C4-2B (cell line): Measurements from ENCODE around the gene EPN1.
"Not testable (repeated sequence)": the region's sequence is repeated elsewhere in the genome, so short reads cannot be mapped to it uniquely, and the experiment has no call there.

Experiments used
- H3K27ac ChIP-seq: fragments of 450-650 bp; 2 replicates; pipeline ENCODE4 v1.5.1; 2017
- ZFX ChIP-seq: fragments of 450-650 bp; IDR thresholded peaks from 2 replicates; pipeline ENCODE4 v1.6.1; 2017
- TF ChIP-seq, protein P1 (sequence below): fragments of 450-650 bp; conservative IDR thresholded peaks from 2 replicates; pipeline ENCODE4 v1.5.1; 2017; ENCODE audit warnings: mild to moderate bottlenecking

EPN1 gene

DNA sequence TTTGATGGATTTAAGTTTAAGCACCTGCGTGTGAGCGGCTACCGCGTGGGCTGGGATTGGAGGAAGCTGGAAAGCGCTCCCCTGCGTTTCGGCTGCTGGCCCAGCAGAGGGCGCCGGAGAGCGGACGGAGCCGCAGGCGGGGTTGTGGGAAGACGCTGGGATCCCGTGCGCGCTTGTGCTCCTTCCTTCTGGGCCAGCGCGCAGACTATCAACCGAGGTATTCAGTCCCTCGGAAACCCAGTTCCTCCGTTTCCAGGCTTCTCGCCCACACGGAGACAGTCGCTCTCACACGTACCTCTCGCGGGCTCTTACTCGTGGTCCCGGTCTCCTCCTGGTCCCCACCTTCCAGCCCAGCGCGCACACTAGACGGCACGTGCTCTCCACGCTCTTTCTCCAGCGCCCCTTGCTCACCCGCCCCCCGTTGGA lies 28.8 kb downstream of the EPN1 start:
- H3K27ac ChIP-seq, result no peak overlapping the region
- TF ChIP-seq ZFX, result no peak
- TF ChIP-seq, protein P1, sequence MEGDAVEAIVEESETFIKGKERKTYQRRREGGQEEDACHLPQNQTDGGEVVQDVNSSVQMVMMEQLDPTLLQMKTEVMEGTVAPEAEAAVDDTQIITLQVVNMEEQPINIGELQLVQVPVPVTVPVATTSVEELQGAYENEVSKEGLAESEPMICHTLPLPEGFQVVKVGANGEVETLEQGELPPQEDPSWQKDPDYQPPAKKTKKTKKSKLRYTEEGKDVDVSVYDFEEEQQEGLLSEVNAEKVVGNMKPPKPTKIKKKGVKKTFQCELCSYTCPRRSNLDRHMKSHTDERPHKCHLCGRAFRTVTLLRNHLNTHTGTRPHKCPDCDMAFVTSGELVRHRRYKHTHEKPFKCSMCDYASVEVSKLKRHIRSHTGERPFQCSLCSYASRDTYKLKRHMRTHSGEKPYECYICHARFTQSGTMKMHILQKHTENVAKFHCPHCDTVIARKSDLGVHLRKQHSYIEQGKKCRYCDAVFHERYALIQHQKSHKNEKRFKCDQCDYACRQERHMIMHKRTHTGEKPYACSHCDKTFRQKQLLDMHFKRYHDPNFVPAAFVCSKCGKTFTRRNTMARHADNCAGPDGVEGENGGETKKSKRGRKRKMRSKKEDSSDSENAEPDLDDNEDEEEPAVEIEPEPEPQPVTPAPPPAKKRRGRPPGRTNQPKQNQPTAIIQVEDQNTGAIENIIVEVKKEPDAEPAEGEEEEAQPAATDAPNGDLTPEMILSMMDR, result peak; percentile 78

DNA sequence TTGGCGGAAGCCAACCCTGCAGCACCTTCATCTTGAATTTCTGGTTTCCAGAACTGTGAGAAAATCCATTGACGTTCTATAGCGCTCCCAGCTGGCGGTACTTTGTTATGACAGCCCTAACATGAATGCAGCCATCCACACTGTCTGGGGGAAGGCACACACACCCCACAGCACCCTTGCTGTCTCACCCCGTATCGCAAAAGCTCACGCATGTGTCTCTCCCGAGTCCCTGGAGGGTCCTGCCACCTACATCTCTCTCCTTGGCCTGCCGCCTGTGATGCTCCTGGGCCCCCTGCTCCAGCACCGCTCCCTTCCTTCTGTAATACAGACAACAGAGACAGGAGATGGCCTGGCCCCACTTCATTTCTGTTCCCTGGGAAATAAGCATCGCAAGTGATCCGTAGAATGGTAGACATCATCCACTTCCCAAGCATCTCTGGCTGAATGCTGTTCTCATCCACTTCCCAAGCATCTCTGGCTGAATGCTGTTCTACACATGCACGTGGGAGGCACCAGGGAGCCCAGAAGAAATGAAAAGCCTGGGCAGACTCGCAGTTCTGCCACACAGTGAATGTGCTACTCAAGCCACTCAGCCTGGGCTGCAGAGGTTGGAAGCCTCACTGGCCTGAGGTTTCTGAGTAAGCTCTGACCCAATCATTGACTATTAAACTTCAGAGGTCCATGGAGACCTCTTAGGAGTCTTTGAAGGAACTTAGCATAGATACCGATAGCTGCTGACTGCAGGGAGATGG lies 29.6 kb downstream of the EPN1 start:
- TF ChIP-seq, protein P1, result no peak
- H3K27ac ChIP-seq, result no peak overlapping the region

DNA sequence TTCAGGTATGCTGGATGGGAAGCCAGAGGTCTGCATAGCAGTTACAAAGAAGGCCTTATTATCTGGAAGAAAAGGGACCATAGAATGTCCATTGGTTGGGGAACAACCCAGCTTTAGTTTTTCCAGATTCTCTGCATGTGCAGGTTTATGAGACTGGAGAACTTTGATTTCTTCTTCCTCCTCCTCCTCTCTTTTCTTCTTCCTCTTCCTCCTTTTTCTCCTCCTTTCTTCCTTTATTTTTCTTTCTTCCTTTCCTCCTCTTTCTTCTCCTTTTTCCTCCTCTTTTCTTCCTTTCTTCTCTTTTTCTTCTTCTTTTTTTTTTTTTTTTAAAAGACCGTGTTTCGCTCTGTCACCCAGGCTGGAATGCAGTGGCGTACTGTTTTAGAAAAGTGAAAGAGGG lies 30.9 kb downstream of the EPN1 start:
- no peak for TF ChIP-seq ZFX
- TF ChIP-seq, protein P1, result no peak
- H3K27ac ChIP-seq, result no peak overlapping the region

DNA sequence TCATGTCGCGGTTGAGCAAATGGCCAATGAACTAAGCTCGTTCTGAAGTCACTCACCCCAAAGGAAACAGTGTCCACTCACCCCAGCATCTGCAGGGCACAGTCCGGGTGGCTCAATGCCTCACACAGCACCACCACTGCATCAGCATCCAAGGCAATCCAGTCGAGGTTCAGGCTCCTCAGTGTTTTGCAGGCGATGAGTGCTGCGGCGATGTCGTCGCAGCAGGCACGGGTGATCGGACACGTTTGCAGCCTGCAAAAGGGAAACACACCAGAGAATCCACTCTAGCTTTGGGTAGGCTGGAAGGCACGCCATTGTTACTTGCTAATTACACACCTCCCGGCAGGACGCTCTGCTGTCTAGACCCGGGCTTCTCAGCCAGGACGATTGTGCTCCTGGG lies 36.7 kb downstream of the EPN1 start:
- TF ChIP-seq ZFX, result no peak
- TF ChIP-seq, protein P1, result no peak
- no peak overlapping the region for H3K27ac ChIP-seq

DNA sequence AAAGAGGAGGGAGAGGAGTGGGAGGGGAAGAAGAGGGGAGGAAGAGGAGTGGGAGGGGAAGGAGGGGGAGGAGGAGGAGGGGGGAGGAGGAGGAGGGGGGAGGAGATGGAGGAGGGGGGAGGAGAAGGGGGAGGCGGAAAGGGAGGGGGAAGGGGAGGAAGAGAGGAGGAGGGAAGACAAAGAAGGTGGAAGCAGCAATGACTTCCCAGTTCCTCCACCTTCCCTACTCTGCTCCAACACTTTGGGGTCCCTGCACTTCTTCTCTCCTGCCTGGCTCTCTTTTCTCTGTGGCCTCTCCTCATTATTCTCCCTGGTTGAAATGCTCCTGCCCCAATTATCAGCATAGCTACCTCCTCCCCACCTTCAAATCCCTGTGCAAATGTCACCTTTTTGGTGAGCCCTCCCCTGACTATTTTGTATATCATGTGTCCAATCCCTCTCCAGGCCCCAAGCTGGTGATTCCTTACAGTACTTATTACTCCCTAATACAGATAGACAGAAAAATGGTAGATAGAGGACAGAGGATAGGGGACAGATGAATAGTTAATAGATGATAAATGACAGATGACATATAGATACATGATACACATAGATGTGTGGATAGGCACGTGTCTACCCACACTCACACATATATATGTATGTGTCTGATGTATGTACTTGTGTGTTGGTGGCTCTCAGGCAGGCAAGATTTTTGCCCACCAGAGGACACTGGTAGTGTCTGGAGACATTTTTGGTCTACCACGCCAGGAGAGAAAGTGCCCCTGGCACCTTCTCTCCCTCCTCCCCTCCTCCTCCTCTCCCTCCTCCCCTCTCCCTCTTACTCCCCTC lies 38.0 kb downstream of the EPN1 start:
- no peak overlapping the region for H3K27ac ChIP-seq
- TF ChIP-seq, protein P1, result no peak
- no peak for TF ChIP-seq ZFX

DNA sequence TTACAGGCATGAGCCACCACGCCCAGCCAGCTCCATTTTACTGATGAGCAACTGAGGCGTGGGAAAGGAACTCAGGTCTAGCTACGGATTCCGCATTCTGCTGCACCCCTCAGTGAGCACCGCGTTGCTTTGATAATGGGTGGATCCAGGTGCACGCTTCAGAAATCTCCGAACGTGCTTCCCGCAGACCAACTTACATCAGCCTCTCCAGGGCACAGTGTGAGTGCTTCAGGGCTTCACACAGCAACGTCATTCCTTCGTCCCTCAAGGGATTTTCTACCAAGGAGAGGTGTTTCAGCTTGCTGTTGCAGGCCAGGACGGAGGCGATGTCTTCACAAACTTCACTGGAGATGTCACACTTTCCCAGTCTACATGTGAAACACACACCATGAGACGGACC lies 41.5 kb downstream of the EPN1 start:
- TF ChIP-seq, protein P1, result no peak
- no peak for TF ChIP-seq ZFX
- H3K27ac ChIP-seq, result no peak overlapping the region

DNA sequence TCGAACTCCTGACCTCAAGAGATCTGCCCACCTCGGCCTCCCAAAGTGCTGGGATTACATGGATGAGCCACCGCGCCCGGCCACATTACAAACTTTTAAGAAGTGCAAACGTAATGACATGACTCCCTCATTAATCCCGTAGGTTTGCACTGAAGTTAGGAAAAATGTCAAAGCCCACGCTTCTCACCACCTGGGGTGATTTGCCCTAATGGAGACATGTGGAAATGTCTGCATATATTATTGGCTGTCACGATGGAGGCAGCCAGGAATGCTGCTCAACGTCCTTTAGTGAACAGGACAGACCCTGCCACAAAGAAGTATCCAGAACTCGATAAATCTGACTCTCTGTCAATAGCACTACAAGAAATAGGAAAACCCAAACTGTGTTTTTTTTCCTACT lies 42.2 kb downstream of the EPN1 start:
- no peak overlapping the region for H3K27ac ChIP-seq
- TF ChIP-seq, protein P1, result no peak
- no peak for TF ChIP-seq ZFX

DNA sequence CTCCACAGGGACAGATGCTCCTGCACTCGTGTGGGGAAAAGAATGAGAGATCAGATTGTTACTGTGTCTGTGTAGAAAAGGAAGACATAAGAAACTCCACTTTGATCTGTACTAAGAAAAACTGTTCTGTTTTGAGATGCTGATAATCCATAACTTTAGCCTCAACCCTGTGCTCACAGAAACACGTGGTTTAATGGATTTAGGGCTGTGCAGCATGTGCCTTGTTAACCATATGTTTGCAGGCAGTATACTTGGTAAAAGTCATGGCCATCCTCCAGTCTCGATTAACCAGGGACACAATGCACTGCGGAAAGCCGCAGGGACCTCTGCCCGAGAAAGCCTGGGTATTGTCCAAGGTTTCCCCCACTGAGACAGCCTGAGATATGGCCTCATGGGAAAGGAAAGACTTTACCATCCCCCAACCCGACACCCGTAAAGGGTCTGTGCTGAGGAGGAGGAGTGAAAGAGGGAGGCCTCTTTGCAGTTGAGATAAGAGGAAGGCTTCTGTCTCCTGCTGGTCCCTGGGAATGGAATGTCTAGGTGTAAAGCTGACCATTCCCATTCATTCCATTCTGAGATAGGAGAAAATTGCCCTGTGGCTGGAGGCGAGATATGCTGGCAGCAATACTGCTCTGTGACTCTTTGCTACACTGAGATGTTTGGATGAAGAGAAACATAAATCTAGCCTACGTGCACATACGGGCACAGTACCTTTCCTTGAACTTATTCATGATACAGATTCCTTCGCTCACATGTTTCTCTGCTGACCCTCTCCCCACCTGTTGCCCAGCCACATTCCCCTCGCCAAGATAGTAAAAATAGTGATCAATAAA lies 43.1 kb downstream of the EPN1 start:
- H3K27ac ChIP-seq, result not testable (repeated sequence)
